ENCODE measurements around the gene PLCB3. TPM values are rescaled to one million over a fixed set of nuclear protein-coding genes. Genes with fewer than 3 reads are reported as not detected.

The PLCB3 gene
- total RNA-seq, 4 donors from 2014 or later: 30.5 to 38.4 (median 37.4) TPM

DNA sequence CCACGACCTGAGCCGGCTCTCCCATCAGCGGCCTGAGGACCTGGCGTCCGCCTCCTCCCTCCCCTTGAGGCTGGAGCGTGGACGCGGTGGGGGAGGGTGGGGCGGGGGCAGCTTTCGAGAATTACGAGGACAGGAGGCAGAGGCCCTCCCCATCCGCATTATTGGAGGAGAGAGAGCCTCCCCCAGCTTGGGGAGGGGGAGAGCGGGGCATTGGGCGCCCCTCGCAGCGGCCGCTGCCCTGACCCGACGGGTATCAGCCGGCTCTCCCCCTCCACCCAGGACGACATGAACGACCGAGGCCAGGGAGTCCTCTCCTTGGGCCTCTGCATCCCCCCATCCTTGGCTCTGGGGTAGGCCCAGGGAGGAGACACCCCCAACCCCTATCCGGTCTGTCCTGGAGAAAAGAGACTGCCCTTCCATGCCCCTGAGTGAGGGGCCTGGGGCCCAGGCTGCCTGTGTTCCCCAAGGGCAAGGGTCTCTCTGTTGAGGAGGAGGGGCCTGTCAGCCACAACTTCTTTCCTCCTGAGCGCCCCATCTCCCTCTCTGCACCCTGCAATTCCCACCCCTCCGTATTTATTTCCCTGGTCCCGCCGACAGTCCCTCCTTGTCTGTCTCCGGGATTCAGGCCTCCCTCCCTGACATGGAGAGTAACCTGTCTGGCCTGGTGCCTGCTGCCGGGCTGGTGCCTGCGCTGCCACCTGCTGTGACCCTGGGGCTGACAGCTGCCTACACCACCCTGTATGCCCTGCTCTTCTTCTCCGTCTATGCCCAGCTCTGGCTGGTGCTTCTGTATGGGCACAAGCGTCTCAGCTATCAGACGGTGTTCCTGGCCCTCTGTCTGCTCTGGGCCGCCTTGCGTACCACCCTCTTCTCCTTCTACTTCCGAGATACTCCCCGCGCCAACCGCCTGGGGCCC, 34.8 kb downstream of the PLCB3 start:
- intact Hi-C loops (cut with DNase I; ENCODE audit: low total_unique reads): no loop called here
- no peak for DNase-seq (ENCODE audit: low spot score in 2 of 2)
- TF ChIP-seq POLR2A (IDR thresholded peaks at IDR 0.05): no peak
- TF ChIP-seq, protein P1, sequence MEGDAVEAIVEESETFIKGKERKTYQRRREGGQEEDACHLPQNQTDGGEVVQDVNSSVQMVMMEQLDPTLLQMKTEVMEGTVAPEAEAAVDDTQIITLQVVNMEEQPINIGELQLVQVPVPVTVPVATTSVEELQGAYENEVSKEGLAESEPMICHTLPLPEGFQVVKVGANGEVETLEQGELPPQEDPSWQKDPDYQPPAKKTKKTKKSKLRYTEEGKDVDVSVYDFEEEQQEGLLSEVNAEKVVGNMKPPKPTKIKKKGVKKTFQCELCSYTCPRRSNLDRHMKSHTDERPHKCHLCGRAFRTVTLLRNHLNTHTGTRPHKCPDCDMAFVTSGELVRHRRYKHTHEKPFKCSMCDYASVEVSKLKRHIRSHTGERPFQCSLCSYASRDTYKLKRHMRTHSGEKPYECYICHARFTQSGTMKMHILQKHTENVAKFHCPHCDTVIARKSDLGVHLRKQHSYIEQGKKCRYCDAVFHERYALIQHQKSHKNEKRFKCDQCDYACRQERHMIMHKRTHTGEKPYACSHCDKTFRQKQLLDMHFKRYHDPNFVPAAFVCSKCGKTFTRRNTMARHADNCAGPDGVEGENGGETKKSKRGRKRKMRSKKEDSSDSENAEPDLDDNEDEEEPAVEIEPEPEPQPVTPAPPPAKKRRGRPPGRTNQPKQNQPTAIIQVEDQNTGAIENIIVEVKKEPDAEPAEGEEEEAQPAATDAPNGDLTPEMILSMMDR (IDR thresholded peaks at IDR 0.05): no peak
- 29 to 32% methylated on average over 28 to 29 of the region's 40 CpGs for WGBS, 2 donors
- peak overlapping the region; percentile 85 for H3K4me3 ChIP-seq (ENCODE audit: low read depth, poor library complexity, severe bottlenecking)

- no peak overlapping the region for H3K4me3 ChIP-seq (ENCODE audit: low read depth, poor library complexity, severe bottlenecking)
- DNase-seq (ENCODE audit: low spot score in 2 of 2): no peak
- intact Hi-C loops (cut with DNase I; ENCODE audit: low total_unique reads): no loop called here
- 81 to 88% methylated on average over 9 of the region's 9 CpGs for WGBS, 2 donors
- TF ChIP-seq, protein P1 (IDR thresholded peaks at IDR 0.05): no peak
- TF ChIP-seq POLR2A (IDR thresholded peaks at IDR 0.05): no peak
Observed at GRCh38 chr11:64286801-64287159, 35.5 kb downstream of the PLCB3 start.

DNA sequence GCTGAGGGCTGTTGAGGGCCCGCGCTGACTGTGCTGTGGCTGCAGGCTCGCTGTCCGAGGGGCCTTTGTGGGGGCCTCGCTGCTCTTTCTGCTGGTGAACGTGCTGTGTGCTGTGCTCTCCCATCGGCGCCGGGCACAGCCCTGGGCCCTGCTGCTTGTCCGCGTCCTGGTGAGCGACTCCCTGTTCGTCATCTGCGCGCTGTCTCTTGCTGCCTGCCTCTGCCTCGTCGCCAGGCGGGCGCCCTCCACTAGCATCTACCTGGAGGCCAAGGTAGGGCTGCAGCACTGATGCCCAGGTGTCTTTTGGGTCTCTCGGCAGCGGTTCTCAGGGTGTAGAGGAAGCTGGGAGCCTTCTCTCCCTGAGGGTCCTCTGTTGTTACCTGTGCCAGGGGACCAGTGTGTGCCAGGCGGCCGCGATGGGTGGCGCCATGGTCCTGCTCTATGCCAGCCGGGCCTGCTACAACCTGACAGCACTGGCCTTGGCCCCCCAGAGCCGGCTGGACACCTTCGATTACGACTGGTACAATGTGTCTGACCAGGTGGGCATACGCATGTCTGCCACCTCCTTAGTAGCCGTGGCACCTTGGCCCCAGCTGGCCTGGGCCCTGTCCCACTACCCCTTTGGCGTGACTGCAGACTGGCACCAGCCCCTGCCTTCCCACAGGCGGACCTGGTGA, 36.5 kb downstream of the PLCB3 start:
- intact Hi-C loops (cut with DNase I; ENCODE audit: low total_unique reads): no loop called here
- H3K4me3 ChIP-seq (ENCODE audit: low read depth, poor library complexity, severe bottlenecking): no peak overlapping the region
- no peak for DNase-seq (ENCODE audit: low spot score in 2 of 2)
- TF ChIP-seq, protein P1 (IDR thresholded peaks at IDR 0.05): no peak
- no peak for TF ChIP-seq POLR2A (IDR thresholded peaks at IDR 0.05)
- WGBS, 2 donors: 93 to 95% methylated on average over 26 to 31 of the region's 33 CpGs

DNA sequence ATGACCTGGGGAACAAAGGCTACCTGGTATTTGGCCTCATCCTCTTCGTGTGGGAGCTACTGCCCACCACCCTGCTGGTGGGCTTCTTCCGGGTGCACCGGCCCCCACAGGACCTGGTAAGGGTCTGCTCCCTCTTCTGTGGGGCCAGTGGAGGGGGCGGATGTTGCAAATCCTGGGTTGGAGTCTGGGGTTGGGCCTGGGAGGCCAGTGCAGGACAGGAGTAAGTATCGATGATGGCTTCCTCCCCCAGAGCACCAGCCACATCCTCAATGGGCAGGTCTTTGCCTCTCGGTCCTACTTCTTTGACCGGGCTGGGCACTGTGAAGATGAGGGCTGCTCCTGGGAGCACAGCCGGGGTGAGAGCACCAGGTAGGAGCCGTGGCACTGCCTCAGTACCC, 37.0 kb downstream of the PLCB3 start:
- no peak for DNase-seq (ENCODE audit: low spot score in 2 of 2)
- WGBS, 2 donors: 92 to 94% methylated on average over 9 of the region's 9 CpGs
- TF ChIP-seq, protein P1 (IDR thresholded peaks at IDR 0.05): no peak
- TF ChIP-seq POLR2A (IDR thresholded peaks at IDR 0.05): no peak
- no peak overlapping the region for H3K4me3 ChIP-seq (ENCODE audit: low read depth, poor library complexity, severe bottlenecking)
- intact Hi-C loops (cut with DNase I; ENCODE audit: low total_unique reads): no loop called here

- 89 to 90% methylated on average over 13 of the region's 13 CpGs for WGBS, 2 donors
- H3K4me3 ChIP-seq (ENCODE audit: low read depth, poor library complexity, severe bottlenecking): no peak overlapping the region
- DNase-seq (ENCODE audit: low spot score in 2 of 2): no peak
- intact Hi-C loops (cut with DNase I; ENCODE audit: low total_unique reads): no loop called here
- no peak for TF ChIP-seq POLR2A (IDR thresholded peaks at IDR 0.05)
Observed at GRCh38 chr11:64289002-64289564, 37.8 kb downstream of the PLCB3 start.
